Measurements from ENCODE around the gene PDCL3. TPM values are rescaled to one million over a fixed set of nuclear protein-coding genes. Genes with fewer than 3 reads are reported as not detected.
A peak's percentile ranks its signal among the peaks of the same experiment; 100 is the strongest.

The PDCL3 gene
- polyA plus RNA-seq, 2 of the 4 experiments (the other 2 are of a cell fraction) = 63.1 to 64.1 TPM

DNA sequence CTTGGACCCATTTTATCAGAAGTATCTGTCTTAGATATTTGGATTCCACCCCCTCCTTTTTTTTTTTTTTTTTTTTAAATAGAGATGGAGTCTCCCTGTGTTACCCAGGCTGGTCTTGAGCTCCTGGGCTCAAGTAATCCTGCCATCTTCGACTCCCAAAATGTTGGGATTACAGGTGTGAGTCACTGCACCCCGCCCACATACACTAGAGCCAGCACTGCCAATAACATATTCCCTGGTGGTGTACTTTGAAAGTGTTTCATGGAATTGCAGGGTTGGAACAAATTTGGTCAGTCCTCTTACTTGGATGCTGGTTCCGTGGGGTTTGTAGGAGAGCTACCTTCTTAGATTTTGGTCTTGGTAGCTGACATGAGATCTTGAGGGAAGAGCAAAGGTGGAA lies 15.0 kb downstream of the PDCL3 start (continued):
- TF ChIP-seq FOXS1 (CRISPR knock-in tag; IDR thresholded peaks at IDR 0.05) (no peak), CHD2 (IDR thresholded peaks at IDR 0.05; ENCODE audit: low read length, partially characterized antibody) (no peak), GATA3 (IDR thresholded peaks at IDR 0.05; ENCODE audit: borderline replicate concordance) (no peak), RNF2 (IDR thresholded peaks at IDR 0.05; ENCODE audit: borderline replicate concordance, low read depth) (no peak), TFCP2L1 (CRISPR knock-in tag; IDR thresholded peaks at IDR 0.05) (no peak), PHF8 (IDR thresholded peaks at IDR 0.05; ENCODE audit: borderline replicate concordance, low read depth) (no peak), RAD21 (conservative IDR thresholded peaks at IDR 0.05 in 1 of 2, IDR thresholded peaks at IDR 0.05 in 1 of 2) (no peak)
- TF ChIP-seq, protein P1, sequence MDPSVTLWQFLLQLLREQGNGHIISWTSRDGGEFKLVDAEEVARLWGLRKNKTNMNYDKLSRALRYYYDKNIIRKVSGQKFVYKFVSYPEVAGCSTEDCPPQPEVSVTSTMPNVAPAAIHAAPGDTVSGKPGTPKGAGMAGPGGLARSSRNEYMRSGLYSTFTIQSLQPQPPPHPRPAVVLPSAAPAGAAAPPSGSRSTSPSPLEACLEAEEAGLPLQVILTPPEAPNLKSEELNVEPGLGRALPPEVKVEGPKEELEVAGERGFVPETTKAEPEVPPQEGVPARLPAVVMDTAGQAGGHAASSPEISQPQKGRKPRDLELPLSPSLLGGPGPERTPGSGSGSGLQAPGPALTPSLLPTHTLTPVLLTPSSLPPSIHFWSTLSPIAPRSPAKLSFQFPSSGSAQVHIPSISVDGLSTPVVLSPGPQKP (IDR thresholded peaks at IDR 0.05; ENCODE audit: low read depth, low read length) = no peak
- TF ChIP-seq, protein P2, sequence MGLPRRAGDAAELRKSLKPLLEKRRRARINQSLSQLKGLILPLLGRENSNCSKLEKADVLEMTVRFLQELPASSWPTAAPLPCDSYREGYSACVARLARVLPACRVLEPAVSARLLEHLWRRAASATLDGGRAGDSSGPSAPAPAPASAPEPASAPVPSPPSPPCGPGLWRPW (IDR thresholded peaks at IDR 0.05) = no peak
- TF ChIP-seq, protein P3, sequence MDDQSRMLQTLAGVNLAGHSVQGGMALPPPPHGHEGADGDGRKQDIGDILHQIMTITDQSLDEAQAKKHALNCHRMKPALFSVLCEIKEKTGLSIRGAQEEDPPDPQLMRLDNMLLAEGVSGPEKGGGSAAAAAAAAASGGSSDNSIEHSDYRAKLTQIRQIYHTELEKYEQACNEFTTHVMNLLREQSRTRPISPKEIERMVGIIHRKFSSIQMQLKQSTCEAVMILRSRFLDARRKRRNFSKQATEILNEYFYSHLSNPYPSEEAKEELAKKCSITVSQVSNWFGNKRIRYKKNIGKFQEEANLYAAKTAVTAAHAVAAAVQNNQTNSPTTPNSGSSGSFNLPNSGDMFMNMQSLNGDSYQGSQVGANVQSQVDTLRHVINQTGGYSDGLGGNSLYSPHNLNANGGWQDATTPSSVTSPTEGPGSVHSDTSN (IDR thresholded peaks at IDR 0.05) = no peak

DNA sequence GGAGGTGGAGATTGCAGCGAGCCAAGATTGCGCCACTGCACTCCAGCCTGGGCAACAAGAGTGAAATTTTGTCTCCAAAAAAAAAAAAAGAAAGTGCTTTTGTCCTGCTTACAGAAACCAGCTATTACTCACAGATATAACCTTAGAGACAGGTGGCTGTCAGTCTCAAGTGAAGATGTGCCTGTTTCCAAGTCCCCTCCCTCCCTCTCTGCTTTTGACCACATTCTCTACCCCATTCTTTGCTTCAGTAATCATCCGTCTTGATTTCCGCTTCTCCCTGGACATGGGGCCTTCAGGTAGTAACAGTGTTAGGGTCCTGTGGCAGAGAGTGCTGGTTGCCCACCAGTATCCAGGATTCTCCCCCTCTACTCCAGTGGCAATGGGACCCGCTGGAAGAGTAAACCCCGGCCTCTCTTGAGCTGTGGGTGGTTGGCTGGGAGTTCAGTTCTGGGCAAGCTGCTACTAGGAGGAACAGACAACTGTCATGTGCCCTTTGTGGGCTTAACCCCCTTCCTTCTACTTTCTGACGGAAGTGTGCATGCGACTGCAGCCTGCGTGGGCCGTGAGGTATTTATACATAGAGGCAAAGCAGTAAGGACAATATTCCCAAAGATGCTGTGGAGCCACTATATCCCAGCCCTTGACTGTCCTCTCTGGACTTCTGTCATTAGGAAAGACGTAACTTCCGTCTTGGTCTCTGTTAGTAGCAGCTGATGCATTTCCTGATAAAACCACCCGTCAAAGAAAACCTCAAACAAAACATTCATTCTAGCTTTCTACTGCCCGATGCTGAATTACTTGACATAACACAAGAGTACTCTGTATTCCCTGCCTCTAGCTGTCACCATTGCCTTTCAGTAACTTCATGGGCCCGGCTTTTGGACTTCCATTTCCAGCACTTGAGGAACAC lies 17.8 kb downstream of the PDCL3 start:
- ChIA-PET POLR2A (no interaction called here), CTCF (interaction anchor here (0.6 to 1.1 kb wide), 3 partner anchors 12 to 432 kb away, joined by 3 to 6 read pairs (median 4); no protein-coding TSS in a partner anchor)
- FAIRE-seq (no peak), ATAC-seq (0 out of 6 replicates have a peak, but pooled peaks of 1 of the 2 experiments have one; percentile 30), DNase-seq (ENCODE audit: low read depth in 1 of 2, low spot score in 1 of 2) (no peak)
- Histone ChIP-seq H3K27ac (no peak overlapping the region), H3K9me3 (no peaks in the 10 kb centered on the region), H3K4me2 (no peak overlapping the region), H3K4me1 (peaks cover 5% of the 10 kb centered on the region; the same call in 1 of the 3 replicates), H3K4me3 (no peak overlapping the region)
- no peak for TF ChIP-seq PHF8 (IDR thresholded peaks at IDR 0.05; ENCODE audit: borderline replicate concordance, low read depth)
- no peak for TF ChIP-seq BHLHE40 (IDR thresholded peaks at IDR 0.05; ENCODE audit: low read depth, low read length)
- TF ChIP-seq RARB (CRISPR knock-in tag; IDR thresholded peaks at IDR 0.05) = no peak
- no peak for TF ChIP-seq MAFK (IDR thresholded peaks at IDR 0.05; ENCODE audit: partially characterized antibody)
- no peak for TF ChIP-seq ZNF302 (CRISPR knock-in tag; IDR thresholded peaks at IDR 0.05)
- WGBS (ENCODE audit: missing lambda C conversion rate) = 91% methylated on average over 15 of the region's 15 CpGs

DNA sequence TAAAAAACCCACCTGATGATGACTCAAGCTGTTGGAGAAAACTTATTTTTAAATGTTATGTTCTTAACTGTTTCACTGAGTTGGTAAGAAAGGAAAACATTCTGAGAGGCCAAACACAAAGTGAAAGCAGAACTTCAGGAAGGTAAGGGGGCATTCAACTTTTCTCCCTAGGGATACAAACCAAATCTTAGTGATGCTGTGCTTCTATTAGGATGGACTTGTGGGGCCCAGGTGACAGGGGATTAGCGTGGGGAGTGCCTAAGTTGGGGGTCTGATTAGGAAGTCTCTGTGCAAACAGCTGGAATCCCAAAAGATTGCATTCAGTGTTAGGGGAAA lies 18.5 kb downstream of the PDCL3 start:
- H3K4me1 ChIP-seq = peaks cover 5% of the 10 kb centered on the region; the same call in 1 of the 3 replicates
- no peak for FAIRE-seq
- 42% methylated on average over 1 of the region's 1 CpG for WGBS (ENCODE audit: missing lambda C conversion rate)
- H3K4me3 ChIP-seq = no peak overlapping the region
- H3K9me3 ChIP-seq = no peaks in the 10 kb centered on the region
- DNase-seq (ENCODE audit: low read depth in 1 of 2, low spot score in 1 of 2) = no peak
- ChIA-PET CTCF (interaction anchor here (0.6 to 1.8 kb wide), 3 partner anchors 12 to 14 kb away, joined by 3 to 10 read pairs (median 6); no protein-coding TSS in a partner anchor), POLR2A (no interaction called here)
- TF ChIP-seq FOSL2 (IDR thresholded peaks at IDR 0.05) (no peak), FOSL2 (CRISPR knock-in tag; IDR thresholded peaks at IDR 0.05) (no peak), EHMT2 (IDR thresholded peaks at IDR 0.05; ENCODE audit: low read depth) (no peak), NFE2L2 (conservative IDR thresholded peaks at IDR 0.05; ENCODE audit: low read length) (no peak), KDM1A (IDR thresholded peaks at IDR 0.05; ENCODE audit: low read depth) (no peak), RNF2 (IDR thresholded peaks at IDR 0.05; ENCODE audit: borderline replicate concordance, low read depth) (no peak), ZFP36 (IDR thresholded peaks at IDR 0.05; ENCODE audit: borderline replicate concordance, partially characterized antibody) (no peak), ZC3H11A (IDR thresholded peaks at IDR 0.05) (no peak), RCOR1 (IDR thresholded peaks at IDR 0.05; ENCODE audit: low read depth, low read length) (no peak), CEBPB (IDR thresholded peaks at IDR 0.05) (no peak)
- TF ChIP-seq, protein P2 (IDR thresholded peaks at IDR 0.05) = no peak
- H3K27ac ChIP-seq = no peak overlapping the region
- no peak overlapping the region for H3K4me2 ChIP-seq
- no peak for ATAC-seq
